ENCODE results near the gene PKN1.

GRCh38 chr19:14414926-14415690 is 18.0 kb upstream of the PKN1 start:
- TF ChIP-seq, protein P1, sequence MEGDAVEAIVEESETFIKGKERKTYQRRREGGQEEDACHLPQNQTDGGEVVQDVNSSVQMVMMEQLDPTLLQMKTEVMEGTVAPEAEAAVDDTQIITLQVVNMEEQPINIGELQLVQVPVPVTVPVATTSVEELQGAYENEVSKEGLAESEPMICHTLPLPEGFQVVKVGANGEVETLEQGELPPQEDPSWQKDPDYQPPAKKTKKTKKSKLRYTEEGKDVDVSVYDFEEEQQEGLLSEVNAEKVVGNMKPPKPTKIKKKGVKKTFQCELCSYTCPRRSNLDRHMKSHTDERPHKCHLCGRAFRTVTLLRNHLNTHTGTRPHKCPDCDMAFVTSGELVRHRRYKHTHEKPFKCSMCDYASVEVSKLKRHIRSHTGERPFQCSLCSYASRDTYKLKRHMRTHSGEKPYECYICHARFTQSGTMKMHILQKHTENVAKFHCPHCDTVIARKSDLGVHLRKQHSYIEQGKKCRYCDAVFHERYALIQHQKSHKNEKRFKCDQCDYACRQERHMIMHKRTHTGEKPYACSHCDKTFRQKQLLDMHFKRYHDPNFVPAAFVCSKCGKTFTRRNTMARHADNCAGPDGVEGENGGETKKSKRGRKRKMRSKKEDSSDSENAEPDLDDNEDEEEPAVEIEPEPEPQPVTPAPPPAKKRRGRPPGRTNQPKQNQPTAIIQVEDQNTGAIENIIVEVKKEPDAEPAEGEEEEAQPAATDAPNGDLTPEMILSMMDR (IDR thresholded peaks at IDR 0.05; ENCODE audit: insufficient read depth, low read length), result no peak
- TF ChIP-seq POLR2AphosphoS5 (IDR thresholded peaks at IDR 0.05; ENCODE audit: low read depth), result no peak

Data from HL-60 (cell line).